Neural cell (in vitro differentiated cells): ENCODE measurements around the gene COL27A1. TPM values are rescaled to one million over a fixed set of nuclear protein-coding genes. Genes with fewer than 3 reads are reported as not detected.

Source experiments
- H2AFZ ChIP-seq: fragments of 200-600, 300-800 bp; sonication (generic), shearing (Covaris generic); 2 replicates; pipeline ENCODE4 v1.6.0; 2014; ENCODE audit warnings: low read depth, mild to moderate bottlenecking, antibody characterized with exemption, low read length, moderate library complexity
- H3F3A ChIP-seq: fragments of 200-600 bp; shearing (Covaris generic); 2 replicates; pipeline ENCODE4 v1.6.1; 2016; ENCODE audit warnings: mild to moderate bottlenecking, moderate library complexity, mixed read lengths, antibody characterized with exemption, low read length; ENCODE audit not compliant: insufficient read depth, poor library complexity, severe bottlenecking
- H3K27ac ChIP-seq: fragments of 200-600, 300-800 bp; sonication (generic), shearing (Covaris generic); 2 replicates; pipeline ENCODE4 v1.5.1; 2014; ENCODE audit warnings: mild to moderate bottlenecking, low read length, moderate library complexity
- H3K27me3 ChIP-seq: fragments of 300-800, 200-600 bp; sonication (generic), shearing (Covaris generic); 2 replicates; pipeline ENCODE4 v1.6.0; 2014; ENCODE audit warnings: mild to moderate bottlenecking, low read depth, low read length, moderate library complexity; ENCODE audit not compliant: insufficient read depth
- H3K36me3 ChIP-seq: fragments of 300-800, 200-600 bp; sonication (generic), shearing (Covaris generic); 2 replicates; pipeline ENCODE4 v1.5.1; 2014; ENCODE audit warnings: mild to moderate bottlenecking, antibody characterized with exemption, low read length, moderate library complexity; ENCODE audit not compliant: insufficient read depth
- H3K4me2 ChIP-seq: fragments of 300-800, 200-600 bp; sonication (generic), shearing (Covaris generic); 2 replicates; pipeline ENCODE4 v1.6.0; 2014; ENCODE audit warnings: mild to moderate bottlenecking, low read length
- H3K4me3 ChIP-seq: fragments of 300-800, 200-600 bp; sonication (generic), shearing (Covaris generic); 2 replicates; pipeline ENCODE4 v1.5.1; 2014; ENCODE audit warnings: mild to moderate bottlenecking, low read length, moderate library complexity
- H3K79me2 ChIP-seq: fragments of 200-600 bp; shearing (Covaris generic); replicated peaks from 2 replicates; pipeline ENCODE4 v1.6.0; 2014; ENCODE audit warnings: mild to moderate bottlenecking, low read length, moderate library complexity; ENCODE audit not compliant: insufficient read depth
- H3K9ac ChIP-seq: fragments of 300-800, 200-600 bp; sonication (generic), shearing (Covaris generic); 2 replicates; pipeline ENCODE4 v1.6.1; 2016; ENCODE audit warnings: mild to moderate bottlenecking, low read length, mixed read lengths
- H3K9me2 ChIP-seq: fragments of 200-600 bp; shearing (Covaris generic); 2 replicates; pipeline ENCODE4 v1.6.1; 2016; ENCODE audit warnings: mild to moderate bottlenecking, low read length, mixed read lengths; ENCODE audit not compliant: insufficient read depth
- H3K9me3 ChIP-seq: fragments of 200-600, 300-800 bp; sonication (generic), shearing (Covaris generic); 2 replicates; pipeline ENCODE4 v1.6.1; 2016; ENCODE audit warnings: mild to moderate bottlenecking, mixed run types, low read length, moderate library complexity, mixed read lengths
- H4K20me1 ChIP-seq: fragments of 200-600 bp; shearing (Covaris generic); 2 replicates; pipeline ENCODE4 v1.6.1; 2016; ENCODE audit warnings: mild to moderate bottlenecking, mixed run types; ENCODE audit not compliant: insufficient read depth
- EP300 ChIP-seq: fragments of 450-650 bp; conservative IDR thresholded peaks from 2 replicates; pipeline ENCODE4 v1.6.1; 2014; ENCODE audit warnings: antibody characterized with exemption, mild to moderate bottlenecking, moderate library complexity; ENCODE audit not compliant: poor library complexity, severe bottlenecking
- EZH2 ChIP-seq: fragments of 200-600, 300-800 bp; shearing (Covaris generic), sonication (generic); IDR thresholded peaks from 2 replicates; pipeline ENCODE4 v1.6.1; 2014; ENCODE audit warnings: antibody characterized with exemption, low read length, borderline replicate concordance, mild to moderate bottlenecking; ENCODE audit not compliant: insufficient read depth, poor library complexity, severe bottlenecking
- MXI1 ChIP-seq: fragments of 450-650 bp; conservative IDR thresholded peaks from 2 replicates; pipeline ENCODE4 v1.6.1; 2014; ENCODE audit warnings: antibody characterized with exemption, mild to moderate bottlenecking; ENCODE audit not compliant: poor library complexity, severe bottlenecking
- POLR2AphosphoS5 ChIP-seq: IDR thresholded peaks from 2 replicates; pipeline ENCODE4 v1.6.1; 2012
- RAD21 ChIP-seq: fragments of 450-650 bp; conservative IDR thresholded peaks from 2 replicates; pipeline ENCODE4 v1.6.1; 2014; ENCODE audit warnings: antibody characterized with exemption, mild to moderate bottlenecking, moderate library complexity
- SMC3 ChIP-seq: fragments of 450-650 bp; conservative IDR thresholded peaks from 2 replicates; pipeline ENCODE4 v1.6.1; 2014; ENCODE audit warnings: antibody characterized with exemption, mild to moderate bottlenecking, moderate library complexity; ENCODE audit not compliant: poor library complexity
- TAF1 ChIP-seq: IDR thresholded peaks from 2 replicates; pipeline ENCODE4 v1.6.1; 2012; ENCODE audit warnings: low read depth
- polyA plus RNA-seq: library from polyadenylated mRNA; depleted of rRNA; stranded (reverse); fragments of >200 nt; gene quantifications from 2 replicates; pipeline ENCODE4 v1.2.3, GENCODE V29; 2014
- TF ChIP-seq, protein P1 (sequence below): IDR thresholded peaks from 2 replicates; pipeline ENCODE4 v1.6.1; 2012; ENCODE audit warnings: borderline replicate concordance
- TF ChIP-seq, protein P2 (sequence below): fragments of 450-650 bp; IDR thresholded peaks from 2 replicates; pipeline ENCODE4 v1.5.1; 2014; ENCODE audit warnings: antibody characterized with exemption, mild to moderate bottlenecking, moderate library complexity; ENCODE audit not compliant: poor library complexity, severe bottlenecking

The COL27A1 gene
- polyA plus RNA-seq, 1 donor from 2014 or later: 0.25 TPM

DNA sequence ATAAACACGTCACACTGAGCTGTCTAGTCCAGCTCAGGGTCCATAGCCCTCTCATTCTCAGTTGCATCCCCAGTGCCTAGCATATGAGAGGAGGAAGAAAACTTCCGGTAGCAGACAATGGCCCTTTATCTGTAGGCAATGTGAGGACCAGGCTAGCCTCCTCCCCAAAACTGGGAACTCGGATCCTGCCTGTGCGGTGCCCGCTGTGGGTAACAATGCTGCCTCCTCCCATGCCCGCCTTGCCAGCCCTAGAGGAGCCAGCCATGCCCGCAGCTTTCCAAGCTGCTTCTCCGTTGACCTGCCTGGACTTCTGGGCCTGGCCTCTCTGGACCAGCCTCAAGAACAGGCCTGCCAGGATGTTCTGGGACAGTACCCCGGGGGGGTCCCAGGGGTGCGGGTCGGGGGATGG lies 93.0 kb downstream of the COL27A1 start:
- Histone ChIP-seq H3F3A (no peaks in the 10 kb centered on the region), H3K4me2 (no peak overlapping the region), H3K79me2 (no peaks in the 10 kb centered on the region), H3K9ac (no peak overlapping the region), H3K4me3 (no peak overlapping the region), H3K9me3 (no peaks in the 10 kb centered on the region), H3K27me3 (no peaks in the 10 kb centered on the region), H2AFZ (no peak overlapping the region), H3K36me3 (no peaks in the 10 kb centered on the region), H3K9me2 (no peaks in the 10 kb centered on the region), H3K27ac (no peak overlapping the region), H4K20me1 (no peaks in the 10 kb centered on the region)
- TF ChIP-seq TAF1 (no peak), SMC3 (no peak)

DNA sequence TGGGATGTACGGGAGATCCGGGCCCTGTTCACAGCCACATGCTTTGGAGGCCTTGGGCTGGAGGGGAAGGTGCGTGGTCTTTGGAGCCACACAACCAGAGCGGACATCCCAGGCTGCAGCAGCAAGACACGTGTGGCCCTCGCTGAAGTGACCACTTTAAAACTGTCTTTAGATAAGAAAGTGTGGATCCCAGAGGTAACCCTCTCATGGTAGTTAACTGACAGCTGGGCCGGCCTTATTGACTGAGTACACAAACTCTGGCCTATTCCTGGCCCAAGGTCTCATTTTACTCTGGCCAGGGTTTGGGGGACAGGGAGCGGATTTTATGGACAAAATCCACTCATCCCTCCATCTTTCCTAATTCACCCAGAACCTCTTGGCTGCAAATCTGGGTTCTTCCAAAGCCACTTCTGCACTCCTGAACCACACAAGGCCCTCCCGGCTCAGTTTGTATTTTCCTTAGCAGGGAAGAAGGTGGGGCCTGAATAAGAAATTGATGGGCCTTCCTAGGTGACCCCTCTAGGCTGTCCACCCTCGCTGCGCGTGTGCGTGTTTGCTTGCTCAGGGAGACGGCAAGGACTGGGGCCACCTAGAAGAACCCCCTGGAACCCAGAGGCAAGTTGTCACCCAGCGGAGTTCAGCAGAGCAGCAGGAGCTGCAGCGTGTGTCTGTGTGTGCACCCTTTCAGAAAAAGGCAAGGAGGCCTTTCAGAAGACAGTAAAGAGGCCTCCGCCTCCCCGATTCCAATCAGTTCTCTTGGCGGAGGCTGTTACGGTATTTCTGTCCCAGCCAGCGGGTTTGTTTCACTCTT lies 94.3 kb downstream of the COL27A1 start:
- no peak overlapping the region for H3K4me2 ChIP-seq
- no peaks in the 10 kb centered on the region for H3F3A ChIP-seq
- H3K9me3 ChIP-seq: no peaks in the 10 kb centered on the region
- TF ChIP-seq MXI1 (no peak), TAF1 (no peak)
- no peaks in the 10 kb centered on the region for H3K9me2 ChIP-seq
- H3K9ac ChIP-seq: no peak overlapping the region
- no peak overlapping the region for H2AFZ ChIP-seq
- no peaks in the 10 kb centered on the region for H3K36me3 ChIP-seq
- H4K20me1 ChIP-seq: no peaks in the 10 kb centered on the region
- H3K27ac ChIP-seq: no peak overlapping the region
- no peaks in the 10 kb centered on the region for H3K27me3 ChIP-seq
- no peaks in the 10 kb centered on the region for H3K79me2 ChIP-seq
- H3K4me3 ChIP-seq: no peak overlapping the region

DNA sequence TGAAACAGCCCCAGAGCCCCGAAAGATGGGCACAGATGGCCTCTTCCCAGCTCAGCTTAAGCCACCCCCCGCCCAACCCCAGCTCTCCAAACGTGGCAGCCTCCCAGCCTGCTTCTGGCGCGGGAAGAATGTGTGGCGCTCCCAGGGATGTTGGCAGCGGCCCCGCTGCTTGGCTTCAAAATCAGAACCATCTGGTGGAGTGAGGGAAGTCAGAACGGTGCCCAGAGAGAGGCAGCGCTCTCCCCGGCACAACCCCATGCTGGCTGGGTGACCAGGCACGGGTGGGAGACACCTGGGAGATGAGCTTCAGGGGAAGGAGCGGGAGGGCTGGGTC lies 94.9 kb downstream of the COL27A1 start:
- Histone ChIP-seq H3K27ac (no peak overlapping the region), H3K9me3 (no peaks in the 10 kb centered on the region), H3K36me3 (no peaks in the 10 kb centered on the region), H4K20me1 (no peaks in the 10 kb centered on the region), H3K9me2 (no peaks in the 10 kb centered on the region), H3F3A (no peaks in the 10 kb centered on the region), H3K9ac (no peak overlapping the region), H3K4me2 (no peak overlapping the region), H3K27me3 (no peaks in the 10 kb centered on the region), H3K4me3 (no peak overlapping the region), H2AFZ (no peak overlapping the region), H3K79me2 (no peaks in the 10 kb centered on the region)
- TF ChIP-seq, protein P1, sequence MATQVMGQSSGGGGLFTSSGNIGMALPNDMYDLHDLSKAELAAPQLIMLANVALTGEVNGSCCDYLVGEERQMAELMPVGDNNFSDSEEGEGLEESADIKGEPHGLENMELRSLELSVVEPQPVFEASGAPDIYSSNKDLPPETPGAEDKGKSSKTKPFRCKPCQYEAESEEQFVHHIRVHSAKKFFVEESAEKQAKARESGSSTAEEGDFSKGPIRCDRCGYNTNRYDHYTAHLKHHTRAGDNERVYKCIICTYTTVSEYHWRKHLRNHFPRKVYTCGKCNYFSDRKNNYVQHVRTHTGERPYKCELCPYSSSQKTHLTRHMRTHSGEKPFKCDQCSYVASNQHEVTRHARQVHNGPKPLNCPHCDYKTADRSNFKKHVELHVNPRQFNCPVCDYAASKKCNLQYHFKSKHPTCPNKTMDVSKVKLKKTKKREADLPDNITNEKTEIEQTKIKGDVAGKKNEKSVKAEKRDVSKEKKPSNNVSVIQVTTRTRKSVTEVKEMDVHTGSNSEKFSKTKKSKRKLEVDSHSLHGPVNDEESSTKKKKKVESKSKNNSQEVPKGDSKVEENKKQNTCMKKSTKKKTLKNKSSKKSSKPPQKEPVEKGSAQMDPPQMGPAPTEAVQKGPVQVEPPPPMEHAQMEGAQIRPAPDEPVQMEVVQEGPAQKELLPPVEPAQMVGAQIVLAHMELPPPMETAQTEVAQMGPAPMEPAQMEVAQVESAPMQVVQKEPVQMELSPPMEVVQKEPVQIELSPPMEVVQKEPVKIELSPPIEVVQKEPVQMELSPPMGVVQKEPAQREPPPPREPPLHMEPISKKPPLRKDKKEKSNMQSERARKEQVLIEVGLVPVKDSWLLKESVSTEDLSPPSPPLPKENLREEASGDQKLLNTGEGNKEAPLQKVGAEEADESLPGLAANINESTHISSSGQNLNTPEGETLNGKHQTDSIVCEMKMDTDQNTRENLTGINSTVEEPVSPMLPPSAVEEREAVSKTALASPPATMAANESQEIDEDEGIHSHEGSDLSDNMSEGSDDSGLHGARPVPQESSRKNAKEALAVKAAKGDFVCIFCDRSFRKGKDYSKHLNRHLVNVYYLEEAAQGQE: no peak
- no peak for TF ChIP-seq SMC3
- TF ChIP-seq EP300: no peak
- TF ChIP-seq MXI1: no peak
- TF ChIP-seq TAF1: no peak
- no peak for TF ChIP-seq RAD21
- no peak for TF ChIP-seq EZH2
- TF ChIP-seq, protein P2, sequence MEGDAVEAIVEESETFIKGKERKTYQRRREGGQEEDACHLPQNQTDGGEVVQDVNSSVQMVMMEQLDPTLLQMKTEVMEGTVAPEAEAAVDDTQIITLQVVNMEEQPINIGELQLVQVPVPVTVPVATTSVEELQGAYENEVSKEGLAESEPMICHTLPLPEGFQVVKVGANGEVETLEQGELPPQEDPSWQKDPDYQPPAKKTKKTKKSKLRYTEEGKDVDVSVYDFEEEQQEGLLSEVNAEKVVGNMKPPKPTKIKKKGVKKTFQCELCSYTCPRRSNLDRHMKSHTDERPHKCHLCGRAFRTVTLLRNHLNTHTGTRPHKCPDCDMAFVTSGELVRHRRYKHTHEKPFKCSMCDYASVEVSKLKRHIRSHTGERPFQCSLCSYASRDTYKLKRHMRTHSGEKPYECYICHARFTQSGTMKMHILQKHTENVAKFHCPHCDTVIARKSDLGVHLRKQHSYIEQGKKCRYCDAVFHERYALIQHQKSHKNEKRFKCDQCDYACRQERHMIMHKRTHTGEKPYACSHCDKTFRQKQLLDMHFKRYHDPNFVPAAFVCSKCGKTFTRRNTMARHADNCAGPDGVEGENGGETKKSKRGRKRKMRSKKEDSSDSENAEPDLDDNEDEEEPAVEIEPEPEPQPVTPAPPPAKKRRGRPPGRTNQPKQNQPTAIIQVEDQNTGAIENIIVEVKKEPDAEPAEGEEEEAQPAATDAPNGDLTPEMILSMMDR: no peak
- no peak for TF ChIP-seq POLR2AphosphoS5
